NCI-H187 treated with DMSO at 0.1 percent for 48 hours (cell line): ENCODE results near the gene CSF3R.

Experiments used
- DNase-seq: peaks from one replicate; lab custom pipeline; 2025; lab: John Stamatoyannopoulos, UW

Gene CSF3R

DNA sequence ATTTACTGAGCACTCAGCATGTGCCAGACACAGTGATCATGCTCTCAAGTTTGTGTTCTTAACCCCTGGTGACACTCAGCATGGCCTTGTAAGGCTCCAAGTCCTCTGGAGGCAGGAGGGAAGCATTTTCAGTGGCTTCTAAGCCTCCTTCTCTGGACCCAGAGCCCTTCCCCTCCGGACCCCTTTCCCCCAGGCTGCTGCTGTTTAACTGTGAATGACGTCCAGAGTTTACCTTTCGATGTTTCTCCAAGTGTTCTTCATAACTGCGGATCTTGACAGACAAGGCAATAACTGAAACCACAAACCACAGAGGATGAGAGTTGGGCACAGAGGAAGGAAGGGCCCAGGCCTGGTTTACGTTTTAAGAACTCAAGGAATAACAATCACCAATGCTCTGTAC lies 25.0 kb downstream of the CSF3R start:
- DNase-seq, result no peak

- DNase-seq, result no peak
Observed at GRCh38 chr1:36456391-36456928, 26.3 kb downstream of the CSF3R start.

GRCh38 chr1:36455386-36455785 lies 27.3 kb downstream of the CSF3R start:
- DNase-seq, result no peak

DNA sequence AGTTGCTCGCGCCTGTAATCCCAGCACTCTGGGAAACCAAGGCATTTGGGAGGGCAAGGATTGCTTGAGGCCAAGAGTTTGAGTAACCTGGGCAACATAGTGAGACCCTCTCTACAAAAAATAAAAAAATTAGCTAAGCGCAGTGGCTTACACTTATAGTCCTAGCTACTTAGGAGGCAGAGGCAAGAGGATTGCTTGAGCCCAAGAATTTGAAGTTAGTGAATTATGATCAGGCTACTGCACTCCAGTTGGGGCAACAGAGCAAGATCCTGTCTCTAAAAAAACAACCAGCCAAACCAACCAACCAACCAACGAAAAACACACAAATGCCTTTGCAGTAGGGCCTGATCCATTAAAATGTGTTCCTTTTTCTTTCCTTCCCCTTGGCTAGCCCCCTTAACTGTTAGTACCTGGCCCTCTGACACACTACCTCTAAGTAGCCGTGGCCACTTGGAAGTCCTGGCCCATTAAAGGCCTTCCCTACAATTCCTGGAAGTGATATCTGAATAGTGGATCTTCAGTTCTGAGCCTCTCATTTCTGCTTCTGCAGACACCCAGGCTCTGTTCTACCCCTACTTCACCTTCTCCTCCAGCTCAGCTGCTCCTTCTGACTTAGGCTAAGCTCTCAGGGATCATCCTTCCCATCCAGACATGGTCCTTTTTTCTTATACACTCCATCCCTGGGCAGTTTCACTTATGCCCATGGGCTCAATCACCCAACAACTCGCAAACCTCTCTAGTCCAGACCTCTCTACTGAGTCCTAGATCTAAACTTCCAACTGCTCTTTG lies 28.9 kb downstream of the CSF3R start:
- DNase-seq, result no peak

DNA sequence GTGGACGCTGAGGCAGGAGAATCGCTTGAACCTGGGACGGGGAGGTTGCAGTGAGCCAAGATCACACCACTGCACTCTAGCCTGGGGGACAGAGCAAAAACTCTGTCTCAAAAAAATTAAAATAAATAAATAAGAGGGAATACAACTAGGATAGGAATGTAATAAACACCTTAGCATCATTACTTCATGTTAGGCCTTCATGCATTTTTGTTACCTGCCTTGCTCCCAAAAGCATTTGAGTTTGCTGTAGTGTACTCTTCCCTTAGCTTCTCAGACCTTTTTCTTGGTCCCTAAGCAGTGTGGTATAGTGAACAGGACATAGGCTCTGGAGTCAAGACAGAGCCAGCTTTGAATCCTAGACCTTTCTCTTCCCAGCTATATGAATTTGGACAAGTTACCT lies 29.7 kb downstream of the CSF3R start:
- no peak for DNase-seq

GRCh38 chr1:36450919-36451305 lies 31.8 kb downstream of the CSF3R start:
- no peak for DNase-seq

DNA sequence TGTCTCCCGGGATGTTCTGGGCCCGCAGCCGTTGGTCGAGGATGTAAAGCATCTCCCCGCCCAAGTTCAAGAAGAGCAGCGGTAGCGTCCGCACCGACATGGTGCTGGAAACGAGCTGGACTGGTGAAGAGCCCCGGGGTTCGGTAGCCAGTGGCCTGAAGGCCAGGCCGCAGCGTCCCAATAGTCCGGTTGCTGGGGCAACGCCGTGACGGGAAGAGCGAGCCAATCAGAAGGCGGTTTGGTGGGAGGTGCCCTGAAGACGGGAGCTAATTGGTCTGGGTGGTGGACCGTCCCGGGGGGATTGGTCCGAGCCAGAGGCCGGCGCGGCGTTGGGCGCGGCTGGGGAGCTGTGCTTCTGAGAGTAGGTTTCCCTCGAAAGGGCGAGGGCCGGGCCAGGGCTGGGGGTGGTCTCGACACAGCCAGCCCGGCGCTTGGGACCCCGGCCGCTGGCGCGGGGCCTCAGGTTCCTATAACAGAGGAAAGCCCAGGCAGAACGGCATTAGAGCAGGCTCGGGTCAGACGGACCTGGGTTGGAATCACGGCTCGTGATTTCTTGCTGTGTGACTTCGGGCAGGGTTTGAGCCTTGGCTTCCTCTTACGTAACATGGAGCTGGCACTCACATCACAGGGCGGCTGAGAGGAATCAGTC lies 32.3 kb downstream of the CSF3R start, which contains the start of gene OSCP1:
Gene OSCP1, minus strand, starts transcription at position 182 of the 649 bp plus-strand sequence. Its CDS starts 82 bp downstream, at position 100.
- DNase-seq, result peak; percentile 80

- no peak for DNase-seq
Observed at GRCh38 chr1:36448530-36449056, 34.1 kb downstream of the CSF3R start.

DNA sequence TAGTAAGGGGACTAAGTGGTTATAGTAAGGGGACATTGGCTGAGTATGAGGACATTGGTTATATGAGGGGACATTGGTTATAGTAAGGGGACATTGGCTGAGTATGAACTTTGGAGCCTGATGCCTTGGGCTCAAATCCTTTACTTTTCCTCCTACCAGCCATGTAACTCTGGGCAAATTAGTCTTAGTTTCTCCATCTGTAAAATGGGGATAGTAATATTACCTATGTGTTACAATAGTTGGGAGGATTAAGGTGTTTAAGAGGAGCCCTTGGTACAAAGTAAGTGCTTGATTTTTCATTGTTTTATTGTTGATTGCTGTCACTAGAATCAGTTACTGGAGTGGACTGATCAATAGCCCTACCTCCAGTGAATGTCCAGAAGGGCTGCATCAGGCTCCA lies 35.3 kb downstream of the CSF3R start:
- DNase-seq, result no peak

DNA sequence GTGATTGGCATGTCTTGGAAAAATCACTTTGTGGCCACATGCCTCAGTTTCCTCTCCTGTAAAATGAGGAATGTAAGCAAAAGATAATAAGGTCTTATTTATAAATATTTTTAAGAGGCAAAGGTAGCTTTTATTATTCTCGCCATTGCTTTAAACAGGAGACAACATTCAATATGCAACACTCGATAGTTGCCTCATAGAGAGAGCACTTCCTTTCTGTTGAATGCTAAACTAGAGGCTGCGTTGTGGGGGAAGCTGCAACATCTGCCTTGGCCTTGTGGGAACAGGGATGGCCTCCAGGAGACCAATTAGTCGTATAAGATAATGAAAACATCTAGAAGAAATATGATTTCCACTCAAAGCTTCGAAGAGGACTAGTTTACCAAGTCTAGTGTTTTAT lies 36.0 kb downstream of the CSF3R start:
- no peak for DNase-seq

DNA sequence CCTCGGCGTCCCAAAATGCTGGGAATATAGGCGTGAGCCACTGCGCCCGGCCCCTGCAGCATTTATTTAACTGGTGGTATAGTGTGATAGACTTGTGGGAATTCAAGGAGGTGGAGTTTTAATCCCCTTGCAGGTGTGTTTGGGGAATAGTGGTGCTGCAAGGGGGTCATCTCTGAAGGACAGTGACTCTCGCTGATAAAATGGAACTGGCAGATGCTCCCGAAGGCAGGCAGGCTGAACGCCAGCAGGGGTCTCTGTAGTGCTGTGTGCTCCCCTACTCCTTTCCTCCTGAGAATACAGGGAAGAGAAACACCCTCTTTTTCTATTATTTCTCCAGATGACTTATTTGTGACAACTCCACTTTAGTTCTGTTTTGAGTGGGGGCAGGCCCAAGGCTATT lies 36.4 kb downstream of the CSF3R start:
- DNase-seq, result peak; percentile 18

DNA sequence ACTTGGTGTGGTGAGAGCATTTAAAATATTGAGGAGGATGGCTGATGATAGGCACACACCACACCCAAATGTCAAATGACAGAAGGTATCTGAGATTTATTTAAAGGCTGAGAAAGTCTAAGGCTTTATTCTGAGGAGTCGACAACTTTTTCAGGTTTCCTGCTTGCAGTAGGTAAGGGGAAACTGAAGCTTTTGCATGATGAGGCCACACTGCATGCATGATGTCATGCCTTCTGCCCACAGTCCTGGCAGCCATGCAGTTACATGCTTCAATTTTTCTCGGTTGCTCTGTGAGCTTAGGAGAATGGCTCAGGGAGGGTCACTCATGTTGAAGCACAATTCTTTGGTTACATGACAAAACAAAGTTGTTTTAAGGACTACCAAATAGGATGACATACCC lies 39.4 kb downstream of the CSF3R start:
- no peak for DNase-seq

DNA sequence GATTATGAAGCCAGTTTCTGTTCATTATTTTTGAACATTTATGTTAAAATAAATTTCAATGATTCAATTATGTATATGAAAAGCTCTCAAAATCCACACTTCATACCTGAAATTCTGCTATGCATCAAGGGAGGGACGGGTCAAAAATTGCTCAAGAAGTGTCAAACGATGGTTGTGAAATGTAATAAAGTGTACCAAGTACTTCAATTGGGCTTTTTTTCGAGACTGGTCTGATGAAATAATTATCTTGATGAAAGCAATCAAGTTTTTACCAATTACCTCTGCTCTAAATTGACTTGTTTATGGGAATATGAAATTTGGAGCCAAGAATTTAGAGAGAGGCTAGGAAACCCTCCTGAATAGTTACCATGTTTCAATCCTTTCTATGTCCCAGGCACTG lies 40.4 kb downstream of the CSF3R start:
- no peak for DNase-seq

DNA sequence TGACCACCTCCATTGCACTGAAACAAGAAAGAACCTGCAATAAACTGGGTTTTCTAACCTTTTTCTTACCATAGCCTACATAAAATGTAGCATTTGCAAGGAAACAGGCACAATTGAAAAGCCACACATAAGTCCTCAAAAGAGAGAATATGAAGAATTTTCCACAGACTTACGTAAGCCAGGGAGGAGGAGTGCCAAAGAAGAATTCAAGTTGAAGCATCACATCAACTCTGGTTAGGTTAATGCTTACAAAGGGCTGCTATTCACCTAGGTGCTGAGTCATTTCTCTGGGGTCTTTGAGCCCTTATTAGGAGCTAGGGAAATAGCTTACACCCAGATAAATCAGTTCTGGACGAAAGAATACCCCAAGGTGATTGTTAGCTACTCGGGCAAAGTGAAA lies 42.1 kb downstream of the CSF3R start:
- DNase-seq, result no peak

DNA sequence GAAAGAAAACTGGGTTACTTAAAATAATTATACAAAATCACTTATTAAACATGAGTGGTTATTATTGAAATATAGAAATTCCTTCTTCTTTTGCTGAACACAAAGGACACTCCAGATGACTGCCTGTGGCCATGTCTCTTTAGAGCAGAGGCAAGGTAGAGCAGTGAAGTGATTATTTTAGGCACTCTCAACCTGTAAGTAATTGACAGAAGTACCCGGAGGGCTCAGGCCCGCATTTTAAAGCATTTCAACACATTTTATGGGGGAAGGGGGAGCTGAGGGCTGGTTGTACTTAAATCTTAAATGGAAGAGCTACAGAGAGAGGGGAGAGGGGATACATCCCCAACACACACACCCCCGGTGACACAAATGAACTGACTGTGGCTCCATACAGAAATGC lies 42.7 kb downstream of the CSF3R start:
- DNase-seq, result no peak

- DNase-seq, result no peak
Observed at GRCh38 chr1:36438715-36439114, 44.0 kb downstream of the CSF3R start.

GRCh38 chr1:36436821-36437220 lies 45.9 kb downstream of the CSF3R start:
- DNase-seq, result no peak

GRCh38 chr1:36433102-36433501 lies 49.6 kb downstream of the CSF3R start:
- DNase-seq, result no peak

- no peak for DNase-seq
Observed at GRCh38 chr1:36432616-36433015, 50.1 kb downstream of the CSF3R start.

DNA sequence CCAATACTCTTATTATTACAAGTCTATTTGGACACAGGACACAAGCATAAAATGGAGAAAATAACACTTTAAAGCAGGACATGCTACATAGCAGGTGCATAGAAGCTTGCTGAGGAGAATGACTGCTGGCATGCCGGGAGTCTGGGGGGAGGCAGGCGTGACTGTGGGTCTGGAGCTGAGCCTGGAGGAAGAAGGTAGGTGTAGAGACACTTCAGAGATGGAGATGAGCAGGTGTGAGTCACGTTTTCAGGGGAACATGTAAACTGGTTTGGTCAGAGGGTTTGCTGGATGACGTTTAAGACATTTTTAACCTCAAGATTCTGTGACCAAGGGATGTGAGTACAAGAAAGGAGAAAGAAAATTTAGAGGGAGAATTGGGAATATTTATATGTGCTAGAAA lies 56.9 kb downstream of the CSF3R start:
- no peak for DNase-seq

DNA sequence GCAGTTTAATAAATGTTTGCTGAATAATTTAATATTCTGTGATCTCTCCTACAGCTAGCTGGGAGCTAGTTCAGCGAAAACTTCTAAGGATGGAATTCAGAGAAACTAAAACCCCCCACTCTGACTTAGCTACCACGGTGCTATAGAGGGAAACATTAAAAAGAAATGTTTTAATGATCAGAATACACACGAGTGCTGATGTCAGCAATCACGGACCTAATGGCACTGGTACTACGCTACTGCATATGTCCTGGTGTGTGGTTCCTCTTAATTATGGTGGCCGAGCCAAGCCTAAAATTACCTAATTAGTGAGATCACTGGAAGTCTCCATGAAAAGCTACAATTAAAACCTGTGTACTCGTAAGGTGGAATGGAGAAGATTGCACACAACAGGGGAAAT lies 61.1 kb downstream of the CSF3R start:
- DNase-seq, result no peak

DNA sequence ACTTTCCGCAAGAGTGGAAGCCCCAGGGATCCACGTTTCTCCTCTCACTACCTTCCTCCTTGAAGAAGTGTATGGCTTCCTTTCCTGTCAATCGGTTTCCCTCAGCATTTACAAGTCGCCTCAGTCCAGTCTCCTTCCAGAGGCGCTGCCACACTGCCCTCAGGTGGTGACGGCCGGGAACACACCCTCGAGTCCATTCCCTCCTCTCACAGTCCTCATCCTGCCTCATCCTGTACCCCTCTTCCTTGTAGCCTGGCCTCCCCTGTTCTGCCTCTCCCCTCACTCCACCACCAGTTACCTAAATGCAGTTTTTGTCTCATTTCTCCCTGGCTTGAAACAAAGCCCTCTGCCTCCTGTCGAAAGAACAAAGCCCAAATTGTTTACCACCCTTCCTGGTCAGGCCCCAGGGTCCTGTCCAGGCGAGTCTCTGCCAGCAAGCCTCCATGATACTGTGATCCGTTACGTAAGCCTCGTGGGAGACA lies 61.8 kb downstream of the CSF3R start:
- peak; percentile 49 for DNase-seq

GRCh38 chr1:36420409-36420808 lies 62.3 kb downstream of the CSF3R start:
- DNase-seq, result no peak
